ENCODE results near the gene ZNF718. TPM values are rescaled to one million over a fixed set of nuclear protein-coding genes. Genes with fewer than 3 reads are reported as not detected.
"Not testable (repeated sequence)": the region's sequence is repeated elsewhere in the genome, so short reads cannot be mapped to it uniquely, and the experiment has no call there.

The ZNF718 gene
- total RNA-seq, 1 experiment from 2014 or later, result 3.2 TPM

- no peaks in the 10 kb centered on the region for H3K36me3 ChIP-seq (ENCODE audit: low read depth, low read length)
- DNase-seq (no peak), ATAC-seq (no peak)
- no peak overlapping the region for H2AFZ ChIP-seq (ENCODE audit: low read length)
- no peaks in the 10 kb centered on the region for H4K20me1 ChIP-seq (ENCODE audit: low read length)
- H3K9me3 ChIP-seq (ENCODE audit: low read length), result no peaks in the 10 kb centered on the region
- no peak overlapping the region for H3K27ac ChIP-seq (ENCODE audit: low read length)
- BruUV-seq (replicated peaks), result no TSS peak
- no peak overlapping the region for H3K9ac ChIP-seq (ENCODE audit: low read length)
- no peak overlapping the region for H3K4me2 ChIP-seq (ENCODE audit: low read length)
- H3K9me2 ChIP-seq (replicated peaks; ENCODE audit: low read length), result no peaks in the 10 kb centered on the region
- intact Hi-C loops (cut with micrococcal nuclease), result no loop called here
- no peak overlapping the region; the same call in 1 of the 2 replicates for H3K4me3 ChIP-seq (ENCODE audit: low read length)
- ChIA-PET CTCF (no interaction called here), POLR2A (ENCODE audit: unreplicated experiment) (no interaction called here)
- no peaks in the 10 kb centered on the region for H3F3A ChIP-seq (ENCODE audit: low read length, unreplicated experiment)
- no peaks in the 10 kb centered on the region for H3K27me3 ChIP-seq (ENCODE audit: low read length)
- no peaks in the 10 kb centered on the region for H3K4me1 ChIP-seq (ENCODE audit: insufficient read depth, low read length)
- TF ChIP-seq EZH2phosphoT487 (IDR thresholded peaks at IDR 0.05; ENCODE audit: borderline replicate concordance, low read length) (no peak), EZH2 (IDR thresholded peaks at IDR 0.05; ENCODE audit: low read length, unreplicated experiment) (no peak), CTCF (conservative IDR thresholded peaks at IDR 0.05; ENCODE audit: low read depth, low read length) (no peak)
- no peaks in the 10 kb centered on the region for H3K79me2 ChIP-seq (ENCODE audit: low read length)
Observed at GRCh38 chr4:205097-205756, 80.9 kb downstream of the ZNF718 start.

GRCh38 chr4:206054-206453 is 81.8 kb downstream of the ZNF718 start:
- Histone ChIP-seq H3K27ac (ENCODE audit: low read length) (no peak overlapping the region), H3K4me2 (ENCODE audit: low read length) (no peak overlapping the region), H3K9me2 (replicated peaks; ENCODE audit: low read length) (no peaks in the 10 kb centered on the region), H3K4me3 (ENCODE audit: low read length) (no peak overlapping the region), H3K4me1 (ENCODE audit: insufficient read depth, low read length) (no peaks in the 10 kb centered on the region), H3K27me3 (ENCODE audit: low read length) (no peaks in the 10 kb centered on the region), H3K9me3 (ENCODE audit: low read length) (no peaks in the 10 kb centered on the region), H3F3A (ENCODE audit: low read length, unreplicated experiment) (no peaks in the 10 kb centered on the region), H3K36me3 (ENCODE audit: low read depth, low read length) (no peaks in the 10 kb centered on the region), H3K9ac (ENCODE audit: low read length) (no peak overlapping the region), H2AFZ (ENCODE audit: low read length) (no peak overlapping the region), H4K20me1 (ENCODE audit: low read length) (no peaks in the 10 kb centered on the region), H3K79me2 (ENCODE audit: low read length) (no peaks in the 10 kb centered on the region)
- intact Hi-C loops (cut with micrococcal nuclease), result no loop called here
- BruUV-seq (replicated peaks), result no TSS peak
- TF ChIP-seq CTCF (conservative IDR thresholded peaks at IDR 0.05; ENCODE audit: low read depth, low read length) (no peak), EZH2phosphoT487 (IDR thresholded peaks at IDR 0.05; ENCODE audit: borderline replicate concordance, low read length) (no peak), EZH2 (IDR thresholded peaks at IDR 0.05; ENCODE audit: low read length, unreplicated experiment) (no peak)
- no peak for ATAC-seq
- CTCF ChIA-PET, result no interaction called here
- DNase-seq, result no peak
- POLR2A ChIA-PET (ENCODE audit: unreplicated experiment), result no interaction called here

- BruUV-seq (replicated peaks); H3K36me3 ChIP-seq (ENCODE audit: low read depth, low read length); H3K9ac ChIP-seq (ENCODE audit: low read length); H2AFZ ChIP-seq (ENCODE audit: low read length); DNase-seq; POLR2A ChIA-PET (ENCODE audit: unreplicated experiment); H4K20me1 ChIP-seq (ENCODE audit: low read length); H3K4me3 ChIP-seq (ENCODE audit: low read length); H3K79me2 ChIP-seq (ENCODE audit: low read length); H3K9me2 ChIP-seq (replicated peaks; ENCODE audit: low read length); CTCF ChIA-PET; H3K27me3 ChIP-seq (ENCODE audit: low read length); H3K4me2 ChIP-seq (ENCODE audit: low read length); ATAC-seq; intact Hi-C loops (cut with micrococcal nuclease); H3K9me3 ChIP-seq (ENCODE audit: low read length); H3F3A ChIP-seq (ENCODE audit: low read length, unreplicated experiment); H3K27ac ChIP-seq (ENCODE audit: low read length); H3K4me1 ChIP-seq (ENCODE audit: insufficient read depth, low read length): not testable (repeated sequence)
Observed at GRCh38 chr4:208416-209096, 84.3 kb downstream of the ZNF718 start.

All from PC-3 (cell line).